IMR-90 (cell line): ENCODE data around the gene GJA5. TPM values are rescaled to one million over a fixed set of nuclear protein-coding genes. Genes with fewer than 3 reads are reported as not detected.

Source experiments
- ATAC-seq: fragments of 200-7000 bp; cut with Tn5 transposase; 2 replicates; pipeline ENCODE4 v1.9.1; 2020; ENCODE audit warnings: low read depth, mild to moderate bottlenecking, moderate library complexity
- BruUV-seq: library from RNA; stranded (reverse); fragments of 400-500 nt; replicated peaks from 2 replicates; lab custom pipeline; 2021; lab: Mats Ljungman, UMichigan
- CTCF ChIA-PET: fragments of 300-600 bp; formaldehyde crosslinking; extraction: SDS; loops from one replicate; lab custom pipeline; 2021; ENCODE audit warnings: antibody characterized with exemption; lab: Yijun Ruan, JAX
- POLR2A ChIA-PET: fragments of 300-600 bp; sonication (Branson Sonifier 250); formaldehyde crosslinking; loops from one replicate; lab custom pipeline; 2022; ENCODE audit warnings: antibody characterized with exemption; ENCODE audit not compliant: unreplicated experiment; lab: Charles Lee
- DNase-seq: peaks from one replicate; pipeline ENCODE4 v3.0.0; 2013
- H2AFZ ChIP-seq: replicated peaks from 2 replicates; pipeline ENCODE3; 2013; ENCODE audit warnings: low read length, mild to moderate bottlenecking; ENCODE audit not compliant: poor library complexity
- H2AK5ac ChIP-seq: 2 replicates; pipeline ENCODE4 v1.6.1; 2013; ENCODE audit warnings: low read depth, low read length, inconsistent platforms
- H2AK9ac ChIP-seq: replicated peaks from 2 replicates; pipeline ENCODE3; 2013; ENCODE audit warnings: mild to moderate bottlenecking, low read depth, low read length, moderate library complexity; ENCODE audit not compliant: poor library complexity
- H2BK120ac ChIP-seq: 2 replicates; pipeline ENCODE4 v1.6.1; 2013; ENCODE audit warnings: low read depth, low read length, inconsistent platforms
- H2BK15ac ChIP-seq: 3 replicates; pipeline ENCODE4 v1.6.1; 2013; ENCODE audit warnings: low read depth, low read length, inconsistent platforms
- H2BK20ac ChIP-seq: 2 replicates; pipeline ENCODE4 v1.6.1; 2013; ENCODE audit warnings: low read depth, mild to moderate bottlenecking, inconsistent platforms, low read length, moderate library complexity
- H2BK5ac ChIP-seq: 2 replicates; pipeline ENCODE4 v1.6.1; 2013; ENCODE audit warnings: mild to moderate bottlenecking, low read depth, low read length, inconsistent platforms; ENCODE audit not compliant: poor library complexity, severe bottlenecking
- H3K14ac ChIP-seq: replicated peaks from 2 replicates; pipeline ENCODE4 v1.6.1; 2013; ENCODE audit warnings: low read depth, low read length, inconsistent platforms
- H3K18ac ChIP-seq: 2 replicates; pipeline ENCODE4 v1.6.1; 2013; ENCODE audit warnings: low read depth, low read length, control low read depth
- H3K23ac ChIP-seq: 2 replicates; pipeline ENCODE4 v1.6.1; 2013; ENCODE audit warnings: low read depth, low read length, inconsistent platforms
- H3K27ac ChIP-seq: 2 replicates; pipeline ENCODE4 v1.5.1; 2013; ENCODE audit warnings: mild to moderate bottlenecking, control low read depth, low read length; ENCODE audit not compliant: insufficient read depth
- H3K27me3 ChIP-seq: 2 replicates; pipeline ENCODE4 v1.6.1; 2013; ENCODE audit warnings: low read length; ENCODE audit not compliant: control insufficient read depth, insufficient read depth
- H3K36me3 ChIP-seq: 2 replicates; pipeline ENCODE4 v1.6.1; 2013; ENCODE audit warnings: low read length, mixed read lengths; ENCODE audit not compliant: control insufficient read depth, insufficient read depth
- H3K4ac ChIP-seq: 2 replicates; pipeline ENCODE4 v1.6.1; 2013; ENCODE audit warnings: low read depth, low read length, inconsistent platforms
- H3K4me1 ChIP-seq: 2 replicates; pipeline ENCODE4 v1.6.1; 2013; ENCODE audit warnings: low read length, mixed read lengths; ENCODE audit not compliant: control insufficient read depth, insufficient read depth
- H3K4me2 ChIP-seq: 2 replicates; pipeline ENCODE4 v1.6.1; 2013; ENCODE audit warnings: low read depth, mild to moderate bottlenecking, control low read depth, low read length, moderate library complexity
- H3K4me3 ChIP-seq: 2 replicates; pipeline ENCODE4 v1.5.1; 2013; ENCODE audit warnings: low read depth, mild to moderate bottlenecking, control low read depth, low read length, moderate library complexity; ENCODE audit not compliant: insufficient read depth
- H3K56ac ChIP-seq: 2 replicates; pipeline ENCODE4 v1.6.1; 2013; ENCODE audit warnings: low read length, inconsistent platforms; ENCODE audit not compliant: insufficient read depth; ENCODE audit errors: extremely low read depth
- H3K79me1 ChIP-seq, 2 experiments: 2 replicates each; pipeline ENCODE4 v1.6.1; 2013; ENCODE audit warnings: low read length in 2 of 2, inconsistent platforms in 1 of 2, low read depth in 1 of 2
- H3K9ac ChIP-seq: 2 replicates; pipeline ENCODE4 v1.6.1; 2013; ENCODE audit warnings: low read depth, low read length, control low read depth
- H3K9me1 ChIP-seq: 2 replicates; pipeline ENCODE4 v1.6.1; 2013; ENCODE audit warnings: low read length, inconsistent platforms; ENCODE audit not compliant: insufficient read depth
- H3K9me3 ChIP-seq: 2 replicates; pipeline ENCODE4 v1.6.1; 2013; ENCODE audit warnings: low read length; ENCODE audit not compliant: control insufficient read depth, insufficient read depth
- H4K20me1 ChIP-seq: 2 replicates; pipeline ENCODE4 v1.6.1; 2013; ENCODE audit warnings: low read length, inconsistent platforms; ENCODE audit not compliant: insufficient read depth
- H4K5ac ChIP-seq: 2 replicates; pipeline ENCODE4 v1.6.1; 2013; ENCODE audit warnings: mild to moderate bottlenecking, low read depth, low read length, control low read depth
- H4K8ac ChIP-seq, 2 experiments: 2 replicates each; pipeline ENCODE4 v1.6.1; 2013; ENCODE audit warnings: low read depth in 2 of 2, low read length in 2 of 2, control low read depth in 1 of 2, inconsistent platforms in 1 of 2
- H4K91ac ChIP-seq: 2 replicates; pipeline ENCODE4 v1.6.1; 2013; ENCODE audit warnings: low read depth, low read length, inconsistent platforms; ENCODE audit not compliant: insufficient read depth
- BHLHE40 ChIP-seq: fragments of 150-350 bp; IDR thresholded peaks from 2 replicates; pipeline ENCODE4 v1.6.1; 2016; ENCODE audit warnings: mild to moderate bottlenecking, low read depth, low read length
- CEBPB ChIP-seq: IDR thresholded peaks from 2 replicates; pipeline ENCODE4 v1.6.1; 2012; ENCODE audit warnings: low read depth, low read length, improper control_type of control experiment
- CHD1 ChIP-seq: IDR thresholded peaks from 2 replicates; pipeline ENCODE4 v1.6.1; 2012; ENCODE audit warnings: low read depth, low read length, improper control_type of control experiment
- CTCF ChIP-seq: conservative IDR thresholded peaks from 2 replicates; pipeline ENCODE4 v1.5.1; 2012; ENCODE audit warnings: mild to moderate bottlenecking, low read depth, low read length, improper control_type of control experiment
- ELK1 ChIP-seq: fragments of 150-350 bp; IDR thresholded peaks from 2 replicates; pipeline ENCODE4 v1.6.1; 2016; ENCODE audit warnings: low read depth, mild to moderate bottlenecking, low read length, moderate library complexity, borderline replicate concordance
- FOS ChIP-seq: fragments of 150-350 bp; IDR thresholded peaks from 2 replicates; pipeline ENCODE4 v1.6.1; 2016; ENCODE audit warnings: low read depth, low read length
- MAFK ChIP-seq: IDR thresholded peaks from 2 replicates; pipeline ENCODE4 v1.6.1; 2012; ENCODE audit warnings: low read depth, low read length, improper control_type of control experiment
- MAZ ChIP-seq: IDR thresholded peaks from 2 replicates; pipeline ENCODE4 v1.6.1; 2012; ENCODE audit warnings: low read depth, mild to moderate bottlenecking, low read length, improper control_type of control experiment, moderate library complexity, borderline replicate concordance
- MXI1 ChIP-seq: IDR thresholded peaks from 2 replicates; pipeline ENCODE4 v1.6.1; 2012; ENCODE audit warnings: low read depth, mild to moderate bottlenecking, low read length, moderate library complexity, borderline replicate concordance
- NFE2L2 ChIP-seq: fragments of 150-350 bp; IDR thresholded peaks from 2 replicates; pipeline ENCODE4 v1.6.1; 2016; ENCODE audit warnings: low read depth, mild to moderate bottlenecking, low read length
- POLR2A ChIP-seq: IDR thresholded peaks from 2 replicates; pipeline ENCODE4 v1.6.1; 2012; ENCODE audit warnings: mild to moderate bottlenecking, low read depth, low read length
- RAD21 ChIP-seq: IDR thresholded peaks from 2 replicates; pipeline ENCODE4 v1.6.1; 2012; ENCODE audit warnings: low read length, improper control_type of control experiment
- RCOR1 ChIP-seq: IDR thresholded peaks from 2 replicates; pipeline ENCODE4 v1.6.1; 2012; ENCODE audit warnings: mild to moderate bottlenecking, low read length, improper control_type of control experiment; ENCODE audit not compliant: insufficient replicate concordance
- RFX5 ChIP-seq: IDR thresholded peaks from 2 replicates; pipeline ENCODE4 v1.8.0; 2012; ENCODE audit warnings: low read depth, mild to moderate bottlenecking, low read length, moderate library complexity
- SMC3 ChIP-seq: fragments of 150-350 bp; IDR thresholded peaks from 2 replicates; pipeline ENCODE4 v1.6.1; 2016; ENCODE audit warnings: low read depth, mild to moderate bottlenecking, antibody characterized with exemption, low read length, moderate library complexity
- USF2 ChIP-seq: fragments of 150-350 bp; IDR thresholded peaks from 2 replicates; pipeline ENCODE4 v1.6.1; 2017; ENCODE audit warnings: mild to moderate bottlenecking, antibody characterized with exemption, low read length, low read depth
- WGBS, 2 experiments: methylation state at CpG; one replicate each; pipeline versions ENCODE4 v1.1.5 to v1.1.7; 2013; ENCODE audit warnings: missing lambda C conversion rate in 2 of 2; ENCODE audit not compliant: insufficient read length in 1 of 2; ENCODE audit errors: extremely low coverage in 2 of 2; 5-methylcytosine and 5-hydroxymethylcytosine counted together
- dilution Hi-C: fragments of 300-500 bp; cut with HindIII; formaldehyde crosslinking; loops from one replicate; pipeline ENCODE4 v1.14.3; 2018; ENCODE audit warnings: low sequenced_read_pairs; ENCODE audit not compliant: unreplicated experiment
- in situ Hi-C: fragments of 300-500 bp; cut with MboI; formaldehyde crosslinking; loops from 3 replicates; pipeline ENCODE4 v1.14.3; 2019; ENCODE audit warnings: low sequenced_read_pairs, inconsistent platforms, mixed read lengths
- intact Hi-C: fragments of 100-400 bp; cut with micrococcal nuclease; formaldehyde crosslinking; loops from 2 replicates; pipeline ENCODE4 v1.10.0; 2022
- polyA plus RNA-seq, 3 experiments: library from polyadenylated mRNA; depleted of rRNA; stranded (reverse); fragments of >200 nt; gene quantifications; 2 replicates each; pipeline ENCODE4 v1.2.3, GENCODE V29; 2012; ENCODE audit warnings: low replicate concordance in 1 of 3
- total RNA-seq: library from RNA; depleted of rRNA; stranded (reverse); fragments of >200 nt; gene quantifications from 2 replicates; pipeline ENCODE4 v1.2.3, GENCODE V29; 2012

The GJA5 gene
- total and polyA plus RNA-seq, 2 of the 4 experiments (the other 2 are of a cell fraction): not detected

GRCh38 chr1:147725685-147726084 lies 34.7 kb downstream of the GJA5 start:
- dilution Hi-C loops (no loop called here), in situ Hi-C loops (no loop called here), intact Hi-C loops (no loop called here)
- DNase-seq (no peak), ATAC-seq (no peak)
- Histone ChIP-seq H3K79me1 (no peaks in the 10 kb centered on the region), H4K8ac (no peak overlapping the region), H3K4me3 (no peak overlapping the region), H4K91ac (no peak overlapping the region), H3K56ac (no peak overlapping the region), H3K27me3 (no peaks in the 10 kb centered on the region; the same call in 1 of the 2 replicates), H3K23ac (no peak overlapping the region), H3K36me3 (no peaks in the 10 kb centered on the region), H2BK5ac (no peak overlapping the region), H2AK9ac (no peak overlapping the region), H3K18ac (no peak overlapping the region), H2AFZ (no peak overlapping the region), H3K14ac (no peak overlapping the region), H3K4me2 (no peak overlapping the region), H2BK15ac (no peak overlapping the region), H3K9me3 (no peaks in the 10 kb centered on the region), H3K27ac (no peak overlapping the region), H3K4ac (no peak overlapping the region), H4K5ac (no peak overlapping the region), H2BK120ac (no peak overlapping the region), H3K9me1 (no peaks in the 10 kb centered on the region), H2AK5ac (no peak overlapping the region), H4K20me1 (no peaks in the 10 kb centered on the region), H3K9ac (no peak overlapping the region), H3K4me1 (no peaks in the 10 kb centered on the region), H2BK20ac (no peak overlapping the region)
- POLR2A ChIA-PET: no interaction called here
- no CpG with 5 or more reads among the region's 3 CpGs for WGBS, 2 experiments
- no TSS peak for BruUV-seq
- TF ChIP-seq RCOR1: no peak
- no peak for TF ChIP-seq CEBPB
- TF ChIP-seq ELK1: no peak
- no peak for TF ChIP-seq BHLHE40
- TF ChIP-seq SMC3: no peak
- TF ChIP-seq MXI1: no peak
- TF ChIP-seq RFX5: no peak
- no peak for TF ChIP-seq CTCF
- no peak for TF ChIP-seq RAD21
- TF ChIP-seq NFE2L2: no peak
- TF ChIP-seq MAFK: no peak
- TF ChIP-seq CHD1: no peak
- no peak for TF ChIP-seq FOS
- no peak for TF ChIP-seq USF2
- TF ChIP-seq MAZ: no peak
- TF ChIP-seq POLR2A: no peak
- CTCF ChIA-PET: no interaction called here
